Measurements from ENCODE around the gene PRKD2. TPM values are rescaled to one million over a fixed set of nuclear protein-coding genes. Genes with fewer than 3 reads are reported as not detected.
A peak's percentile ranks its signal among the peaks of the same experiment; 100 is the strongest.

PRKD2 gene
- total and polyA plus RNA-seq, 2 of the 8 experiments (the other 6 are each of a cell fraction or from before 2014, with no cell fraction given) = 24.4 to 63.8 TPM

DNA sequence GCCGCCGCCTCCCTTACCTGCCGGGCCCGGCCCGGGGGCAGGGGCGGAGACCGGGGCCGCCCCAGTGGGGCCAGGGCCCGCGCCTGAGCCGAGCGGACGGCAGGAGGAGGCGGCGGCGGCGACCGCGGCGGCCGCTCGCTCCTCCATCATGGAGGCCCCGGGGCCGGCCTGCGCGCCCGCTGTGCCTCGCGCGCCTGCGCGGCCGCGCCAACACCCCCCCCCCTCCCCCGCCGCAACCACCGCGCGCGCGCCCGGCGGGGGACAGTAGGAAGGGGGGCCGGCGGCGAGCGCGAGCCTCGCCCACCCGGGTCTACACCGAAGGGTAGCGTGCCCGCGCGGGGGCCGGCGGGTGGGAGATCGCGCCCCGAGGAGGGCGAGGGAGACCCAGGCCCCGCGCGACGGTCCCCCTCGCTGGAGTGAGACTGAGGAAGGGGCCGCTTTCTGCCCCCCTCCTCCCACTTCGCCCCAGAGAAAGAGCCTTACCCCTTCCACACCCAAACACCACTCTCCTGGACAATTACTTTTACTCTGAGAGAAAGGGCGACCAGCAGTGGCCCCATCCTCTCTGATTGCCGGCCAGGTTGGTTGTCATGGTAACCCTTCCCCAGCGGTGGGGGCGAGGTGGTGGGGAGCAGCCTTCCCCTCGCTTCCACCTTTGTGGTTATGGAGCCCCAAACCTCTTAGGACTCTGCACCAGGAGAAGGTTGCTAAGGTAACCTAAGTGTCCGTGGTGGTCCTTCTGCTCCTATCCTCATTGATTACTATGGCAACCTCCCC, 29.6 kb upstream of the PRKD2 start, which contains the start of gene STRN4 (continued):
- TF ChIP-seq, protein P1, sequence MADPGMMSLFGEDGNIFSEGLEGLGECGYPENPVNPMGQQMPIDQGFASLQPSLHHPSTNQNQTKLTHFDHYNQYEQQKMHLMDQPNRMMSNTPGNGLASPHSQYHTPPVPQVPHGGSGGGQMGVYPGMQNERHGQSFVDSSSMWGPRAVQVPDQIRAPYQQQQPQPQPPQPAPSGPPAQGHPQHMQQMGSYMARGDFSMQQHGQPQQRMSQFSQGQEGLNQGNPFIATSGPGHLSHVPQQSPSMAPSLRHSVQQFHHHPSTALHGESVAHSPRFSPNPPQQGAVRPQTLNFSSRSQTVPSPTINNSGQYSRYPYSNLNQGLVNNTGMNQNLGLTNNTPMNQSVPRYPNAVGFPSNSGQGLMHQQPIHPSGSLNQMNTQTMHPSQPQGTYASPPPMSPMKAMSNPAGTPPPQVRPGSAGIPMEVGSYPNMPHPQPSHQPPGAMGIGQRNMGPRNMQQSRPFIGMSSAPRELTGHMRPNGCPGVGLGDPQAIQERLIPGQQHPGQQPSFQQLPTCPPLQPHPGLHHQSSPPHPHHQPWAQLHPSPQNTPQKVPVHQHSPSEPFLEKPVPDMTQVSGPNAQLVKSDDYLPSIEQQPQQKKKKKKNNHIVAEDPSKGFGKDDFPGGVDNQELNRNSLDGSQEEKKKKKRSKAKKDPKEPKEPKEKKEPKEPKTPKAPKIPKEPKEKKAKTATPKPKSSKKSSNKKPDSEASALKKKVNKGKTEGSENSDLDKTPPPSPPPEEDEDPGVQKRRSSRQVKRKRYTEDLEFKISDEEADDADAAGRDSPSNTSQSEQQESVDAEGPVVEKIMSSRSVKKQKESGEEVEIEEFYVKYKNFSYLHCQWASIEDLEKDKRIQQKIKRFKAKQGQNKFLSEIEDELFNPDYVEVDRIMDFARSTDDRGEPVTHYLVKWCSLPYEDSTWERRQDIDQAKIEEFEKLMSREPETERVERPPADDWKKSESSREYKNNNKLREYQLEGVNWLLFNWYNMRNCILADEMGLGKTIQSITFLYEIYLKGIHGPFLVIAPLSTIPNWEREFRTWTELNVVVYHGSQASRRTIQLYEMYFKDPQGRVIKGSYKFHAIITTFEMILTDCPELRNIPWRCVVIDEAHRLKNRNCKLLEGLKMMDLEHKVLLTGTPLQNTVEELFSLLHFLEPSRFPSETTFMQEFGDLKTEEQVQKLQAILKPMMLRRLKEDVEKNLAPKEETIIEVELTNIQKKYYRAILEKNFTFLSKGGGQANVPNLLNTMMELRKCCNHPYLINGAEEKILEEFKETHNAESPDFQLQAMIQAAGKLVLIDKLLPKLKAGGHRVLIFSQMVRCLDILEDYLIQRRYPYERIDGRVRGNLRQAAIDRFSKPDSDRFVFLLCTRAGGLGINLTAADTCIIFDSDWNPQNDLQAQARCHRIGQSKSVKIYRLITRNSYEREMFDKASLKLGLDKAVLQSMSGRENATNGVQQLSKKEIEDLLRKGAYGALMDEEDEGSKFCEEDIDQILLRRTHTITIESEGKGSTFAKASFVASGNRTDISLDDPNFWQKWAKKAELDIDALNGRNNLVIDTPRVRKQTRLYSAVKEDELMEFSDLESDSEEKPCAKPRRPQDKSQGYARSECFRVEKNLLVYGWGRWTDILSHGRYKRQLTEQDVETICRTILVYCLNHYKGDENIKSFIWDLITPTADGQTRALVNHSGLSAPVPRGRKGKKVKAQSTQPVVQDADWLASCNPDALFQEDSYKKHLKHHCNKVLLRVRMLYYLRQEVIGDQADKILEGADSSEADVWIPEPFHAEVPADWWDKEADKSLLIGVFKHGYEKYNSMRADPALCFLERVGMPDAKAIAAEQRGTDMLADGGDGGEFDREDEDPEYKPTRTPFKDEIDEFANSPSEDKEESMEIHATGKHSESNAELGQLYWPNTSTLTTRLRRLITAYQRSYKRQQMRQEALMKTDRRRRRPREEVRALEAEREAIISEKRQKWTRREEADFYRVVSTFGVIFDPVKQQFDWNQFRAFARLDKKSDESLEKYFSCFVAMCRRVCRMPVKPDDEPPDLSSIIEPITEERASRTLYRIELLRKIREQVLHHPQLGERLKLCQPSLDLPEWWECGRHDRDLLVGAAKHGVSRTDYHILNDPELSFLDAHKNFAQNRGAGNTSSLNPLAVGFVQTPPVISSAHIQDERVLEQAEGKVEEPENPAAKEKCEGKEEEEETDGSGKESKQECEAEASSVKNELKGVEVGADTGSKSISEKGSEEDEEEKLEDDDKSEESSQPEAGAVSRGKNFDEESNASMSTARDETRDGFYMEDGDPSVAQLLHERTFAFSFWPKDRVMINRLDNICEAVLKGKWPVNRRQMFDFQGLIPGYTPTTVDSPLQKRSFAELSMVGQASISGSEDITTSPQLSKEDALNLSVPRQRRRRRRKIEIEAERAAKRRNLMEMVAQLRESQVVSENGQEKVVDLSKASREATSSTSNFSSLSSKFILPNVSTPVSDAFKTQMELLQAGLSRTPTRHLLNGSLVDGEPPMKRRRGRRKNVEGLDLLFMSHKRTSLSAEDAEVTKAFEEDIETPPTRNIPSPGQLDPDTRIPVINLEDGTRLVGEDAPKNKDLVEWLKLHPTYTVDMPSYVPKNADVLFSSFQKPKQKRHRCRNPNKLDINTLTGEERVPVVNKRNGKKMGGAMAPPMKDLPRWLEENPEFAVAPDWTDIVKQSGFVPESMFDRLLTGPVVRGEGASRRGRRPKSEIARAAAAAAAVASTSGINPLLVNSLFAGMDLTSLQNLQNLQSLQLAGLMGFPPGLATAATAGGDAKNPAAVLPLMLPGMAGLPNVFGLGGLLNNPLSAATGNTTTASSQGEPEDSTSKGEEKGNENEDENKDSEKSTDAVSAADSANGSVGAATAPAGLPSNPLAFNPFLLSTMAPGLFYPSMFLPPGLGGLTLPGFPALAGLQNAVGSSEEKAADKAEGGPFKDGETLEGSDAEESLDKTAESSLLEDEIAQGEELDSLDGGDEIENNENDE (IDR thresholded peaks at IDR 0.05; ENCODE audit: insufficient replicate concordance, low read length) = no peak
- TF ChIP-seq CBX8 (IDR thresholded peaks at IDR 0.05; ENCODE audit: borderline replicate concordance, low read depth, low read length) (no peak), BCL11A (IDR thresholded peaks at IDR 0.05; ENCODE audit: low read depth in 2 of 2, low read length in 2 of 2) (no peak), RBBP5 (IDR thresholded peaks at IDR 0.05; ENCODE audit: borderline replicate concordance, low read depth, low read length) (peak; percentile 25; the same call in 1 of the 2 replicates), JUND (IDR thresholded peaks at IDR 0.05; ENCODE audit: low read length) (no peak), EP300 (IDR thresholded peaks at IDR 0.05; ENCODE audit: borderline replicate concordance in 1 of 2, low read depth in 2 of 2, low read length in 2 of 2) (no peak), SIN3A (conservative IDR thresholded peaks at IDR 0.05 in 1 of 2, IDR thresholded peaks at IDR 0.05 in 1 of 2; ENCODE audit: low read depth in 1 of 2, low read length in 2 of 2) (no peak; a peak in 1 of 4 replicates), PHF8 (conservative IDR thresholded peaks at IDR 0.05; ENCODE audit: low read depth, low read length) (0 out of 2 replicates have a peak, but pooled peaks have one; percentile 75), GABPA (IDR thresholded peaks at IDR 0.05; ENCODE audit: borderline replicate concordance, insufficient read depth, low read length) (no peak)

Measured in H1 (cell line).